ENCODE data around the gene TCF20.

DNA sequence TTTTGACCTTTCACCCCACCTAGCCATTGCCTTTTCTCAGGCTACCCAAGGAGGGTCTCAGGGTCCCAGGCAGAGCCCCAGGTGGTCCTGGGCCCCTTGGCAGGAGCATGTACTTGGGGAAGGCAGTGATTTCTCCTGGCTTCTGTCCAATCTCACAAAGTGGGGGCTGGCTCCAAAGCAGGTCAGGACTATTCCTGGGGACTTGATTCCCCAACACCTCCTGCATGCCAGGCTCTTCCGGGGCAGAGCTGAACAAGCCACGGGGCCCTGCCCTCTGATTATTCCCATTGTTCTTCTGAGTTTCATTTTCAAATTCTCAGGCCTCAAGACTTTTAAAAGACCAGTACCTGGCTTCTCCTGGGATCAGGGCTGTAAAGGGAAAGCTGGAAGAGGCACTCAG lies 1.5 kb upstream of the TCF20 start:
- TF ChIP-seq EZH2 (IDR thresholded peaks at IDR 0.05) (no peak), POLR2AphosphoS5 (IDR thresholded peaks at IDR 0.05; ENCODE audit: borderline replicate concordance, low read depth, low read length) (no peak)
